Effector memory CD8-positive, alpha-beta T cell (primary cell): ENCODE data around the gene GABRB1.

Source experiments
- ATAC-seq: fragments of 150-1000 bp; cut with Tn5 transposase; replicated peaks from 2 replicates; pipeline ENCODE4 v1.10.0; 2021; ENCODE audit warnings: mild to moderate bottlenecking, moderate library complexity
- DNase-seq, 3 experiments: peaks; one replicate each; pipeline ENCODE4 v3.0.0; 2021
- H3K27ac Mint-ChIP-seq, 2 donors: one replicate each; pipeline ENCODE4 v1.8.0; 2022; ENCODE audit warnings: mild to moderate bottlenecking in 2 of 2, mixed read lengths in 2 of 2, moderate library complexity in 2 of 2
- H3K27me3 Mint-ChIP-seq, 2 donors: one replicate each; pipeline ENCODE4 v1.8.0; 2022; ENCODE audit warnings: mixed read lengths in 2 of 2
- H3K36me3 Mint-ChIP-seq: one replicate; pipeline ENCODE4 v1.8.0; 2022; ENCODE audit warnings: mild to moderate bottlenecking, moderate library complexity, mixed read lengths; ENCODE audit not compliant: insufficient read depth
- H3K4me1 Mint-ChIP-seq, 2 donors: one replicate each; pipeline ENCODE4 v1.8.0; 2022; ENCODE audit warnings: low read depth in 2 of 2, mixed read lengths in 2 of 2
- H3K4me3 Mint-ChIP-seq, 2 donors: one replicate each; pipeline ENCODE4 v1.8.0; 2022; ENCODE audit warnings: mild to moderate bottlenecking in 2 of 2, mixed read lengths in 2 of 2, moderate library complexity in 2 of 2
- H3K9me3 Mint-ChIP-seq, 2 donors: one replicate each; pipeline ENCODE4 v1.8.0; 2022; ENCODE audit warnings: mixed read lengths in 2 of 2

Gene GABRB1

DNA sequence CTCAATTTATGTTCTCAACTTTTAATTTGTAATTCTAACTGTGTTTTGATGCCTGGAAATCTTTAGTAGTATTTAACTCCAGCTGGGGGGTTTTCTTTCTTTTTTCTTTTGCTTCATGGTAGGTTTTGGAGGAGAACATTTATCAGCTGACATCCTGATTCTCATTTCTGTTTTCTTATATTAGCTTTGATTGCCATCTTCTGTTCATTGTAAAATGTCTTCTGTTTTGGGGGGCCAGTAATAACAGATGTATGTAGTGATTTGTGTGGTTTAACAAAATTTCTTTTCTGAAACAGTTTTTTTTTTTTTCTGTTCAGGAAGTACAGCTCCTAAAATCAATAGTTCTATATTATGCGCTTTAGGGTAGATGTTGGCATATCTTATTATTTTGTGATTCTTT is 182.2 kb downstream of the GABRB1 start:
- ATAC-seq (no peak), DNase-seq (no peak)
- Mint-ChIP-seq H3K27me3 (peaks cover 7 to 10% of the 10 kb centered on the region in 2 donors), H3K4me3 (no peak overlapping the region), H3K4me1 (no peaks in the 10 kb centered on the region), H3K27ac (no peak overlapping the region), H3K9me3 (no peaks in the 10 kb centered on the region), H3K36me3 (no peaks in the 10 kb centered on the region)

DNA sequence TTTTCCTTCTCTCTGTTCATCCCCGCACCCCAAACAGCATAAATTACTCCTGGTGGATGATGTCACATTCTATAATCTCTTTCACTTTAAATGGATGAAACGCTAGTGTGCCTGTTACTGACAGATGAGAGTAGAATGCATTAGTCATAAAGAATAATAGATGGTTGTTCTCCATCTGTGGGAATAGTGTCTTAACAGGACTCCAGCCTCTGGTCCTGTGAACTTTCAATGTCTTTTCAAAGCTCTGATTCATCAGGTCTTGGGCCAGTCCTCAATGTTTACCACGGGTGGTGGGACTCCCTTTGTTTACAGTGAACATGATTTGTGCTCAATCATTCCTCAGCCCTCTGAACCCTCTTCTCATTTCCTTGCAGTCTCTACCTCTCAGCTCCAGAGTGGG is 182.6 kb downstream of the GABRB1 start:
- no peak for DNase-seq
- Mint-ChIP-seq H3K9me3 (no peaks in the 10 kb centered on the region), H3K36me3 (no peaks in the 10 kb centered on the region)

GRCh38 chr4:47215759-47216158 is 184.4 kb downstream of the GABRB1 start:
- ATAC-seq (no peak), DNase-seq (no peak)
- H3K4me3 Mint-ChIP-seq, result no peak overlapping the region
- no peaks in the 10 kb centered on the region for H3K4me1 Mint-ChIP-seq
- peaks cover 17 to 23% of the 10 kb centered on the region in 2 donors for H3K27me3 Mint-ChIP-seq
- H3K27ac Mint-ChIP-seq, result no peak overlapping the region
- H3K36me3 Mint-ChIP-seq, result no peaks in the 10 kb centered on the region
- H3K9me3 Mint-ChIP-seq, result no peaks in the 10 kb centered on the region

More for the DNA sequence above, 182.6 kb downstream of the GABRB1 start:
- Mint-ChIP-seq H3K4me1 (no peaks in the 10 kb centered on the region), H3K27me3 (peaks cover 7 to 11% of the 10 kb centered on the region in 2 donors), H3K4me3 (no peak overlapping the region), H3K27ac (no peak overlapping the region)
- ATAC-seq, result no peak

DNA sequence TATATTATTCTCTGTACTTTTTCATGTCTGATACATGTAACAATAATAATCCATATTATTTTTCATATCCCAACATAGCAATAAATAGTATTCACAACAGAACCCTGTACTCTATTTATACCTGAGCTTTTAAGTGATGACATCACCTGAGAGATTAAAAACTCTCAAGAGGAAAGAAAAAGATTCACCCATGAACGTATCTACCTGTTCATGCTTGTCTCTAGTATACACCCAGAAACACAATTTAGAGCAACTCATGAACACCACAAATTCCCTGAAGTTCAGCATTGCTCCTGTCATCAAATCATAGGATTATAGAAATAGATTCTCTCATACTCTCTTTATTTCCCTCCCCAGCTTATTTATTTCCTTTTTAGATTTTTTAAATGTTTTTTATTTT is 185.9 kb downstream of the GABRB1 start:
- Mint-ChIP-seq H3K4me1 (no peaks in the 10 kb centered on the region), H3K27ac (no peak overlapping the region), H3K27me3 (peaks cover 15 to 28% of the 10 kb centered on the region in 2 donors), H3K9me3 (no peaks in the 10 kb centered on the region), H3K4me3 (no peak overlapping the region), H3K36me3 (no peaks in the 10 kb centered on the region)
- DNase-seq (no peak), ATAC-seq (no peak)

DNA sequence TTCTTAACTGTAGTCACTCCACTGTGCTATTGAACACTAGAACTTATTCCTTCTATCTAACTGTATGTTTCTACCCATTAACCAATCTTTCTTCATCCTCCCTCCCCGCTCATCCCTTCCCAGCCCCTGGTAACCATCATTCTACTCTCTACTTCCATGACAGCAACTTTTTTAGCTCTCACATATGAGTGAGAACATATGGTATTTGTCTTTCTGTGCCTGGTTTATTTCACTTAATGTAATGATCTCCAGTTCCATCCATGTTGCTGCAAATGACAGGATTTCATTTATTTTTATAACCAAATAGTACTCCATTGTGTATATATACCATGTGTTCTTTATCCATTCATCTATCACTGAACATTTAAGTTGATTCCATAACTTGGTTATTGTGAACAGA is 186.5 kb downstream of the GABRB1 start:
- no peak for ATAC-seq
- Mint-ChIP-seq H3K9me3 (no peaks in the 10 kb centered on the region), H3K4me1 (no peaks in the 10 kb centered on the region), H3K4me3 (no peak overlapping the region), H3K36me3 (no peaks in the 10 kb centered on the region), H3K27me3 (peaks cover 15 to 28% of the 10 kb centered on the region in 2 donors), H3K27ac (no peak overlapping the region)
- no peak for DNase-seq

DNA sequence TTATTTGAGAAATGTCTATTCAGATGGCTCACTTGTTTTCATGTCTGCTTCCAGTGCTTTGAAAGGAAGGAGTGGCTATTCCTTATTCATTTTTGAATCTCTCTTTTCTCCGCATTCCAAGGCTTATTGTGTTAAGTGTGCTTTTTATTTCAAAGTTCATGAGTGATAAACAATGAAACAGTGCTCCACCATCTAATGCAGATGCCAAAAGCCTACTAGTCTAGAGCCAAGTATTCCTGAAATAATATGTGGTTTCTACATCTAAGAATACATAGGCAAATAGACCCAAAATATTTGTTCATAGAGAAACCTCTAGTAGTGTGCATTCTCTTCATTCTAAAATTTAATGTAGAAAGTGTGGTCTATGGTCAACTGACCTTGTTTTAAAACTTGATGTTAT is 187.3 kb downstream of the GABRB1 start:
- H3K4me3 Mint-ChIP-seq, result no peak overlapping the region
- no peaks in the 10 kb centered on the region for H3K36me3 Mint-ChIP-seq
- H3K27me3 Mint-ChIP-seq, result peaks cover 15 to 28% of the 10 kb centered on the region in 2 donors
- no peaks in the 10 kb centered on the region for H3K9me3 Mint-ChIP-seq
- no peak overlapping the region for H3K27ac Mint-ChIP-seq
- no peaks in the 10 kb centered on the region for H3K4me1 Mint-ChIP-seq
- DNase-seq, result no peak
- no peak for ATAC-seq

DNA sequence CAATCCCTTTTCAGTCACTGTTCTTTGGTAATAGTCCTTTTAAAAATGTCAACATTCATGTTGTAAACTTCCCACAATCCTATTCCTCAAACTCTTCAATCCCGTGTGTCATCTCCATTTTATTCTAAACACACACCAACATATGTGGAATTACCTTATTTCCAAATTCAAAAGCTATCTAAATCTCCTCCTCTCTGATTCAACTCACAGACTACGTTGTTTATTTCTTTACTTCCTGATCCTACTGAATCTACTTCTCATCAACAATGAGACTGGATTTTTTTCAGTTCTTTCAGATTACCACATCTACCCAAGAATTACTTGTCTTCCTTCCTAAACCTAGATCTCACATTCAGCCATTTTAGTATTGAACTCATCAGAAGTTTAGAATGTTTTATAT is 188.2 kb downstream of the GABRB1 start:
- DNase-seq, result no peak
- ATAC-seq, result no peak
- Mint-ChIP-seq H3K27me3 (peaks cover 15 to 28% of the 10 kb centered on the region in 2 donors), H3K9me3 (no peaks in the 10 kb centered on the region), H3K36me3 (no peaks in the 10 kb centered on the region), H3K4me3 (no peak overlapping the region), H3K4me1 (no peaks in the 10 kb centered on the region), H3K27ac (no peak overlapping the region)

DNA sequence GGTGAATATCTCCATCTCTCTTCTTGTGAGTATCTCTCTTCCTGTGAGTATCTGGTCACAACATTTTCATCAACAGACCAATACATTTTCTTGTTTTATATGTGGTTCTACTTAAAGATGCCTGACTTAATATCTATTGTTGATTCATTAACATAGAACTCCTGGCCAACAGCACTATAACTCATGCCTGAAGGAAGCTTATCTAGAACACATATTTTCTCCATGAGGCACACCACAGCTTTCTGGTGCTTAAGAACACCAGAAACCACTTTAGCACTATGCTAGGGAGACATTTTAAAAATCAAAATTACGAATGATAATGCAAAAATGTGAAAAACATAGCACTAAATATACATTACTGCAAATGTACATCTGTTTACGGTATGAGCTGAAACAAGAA is 190.4 kb downstream of the GABRB1 start:
- Mint-ChIP-seq H3K9me3 (no peaks in the 10 kb centered on the region), H3K36me3 (no peaks in the 10 kb centered on the region), H3K4me3 (no peak overlapping the region), H3K27ac (no peak overlapping the region), H3K27me3 (peaks cover 15 to 28% of the 10 kb centered on the region in 2 donors), H3K4me1 (no peaks in the 10 kb centered on the region)
- ATAC-seq, result no peak
- no peak for DNase-seq

GRCh38 chr4:47222276-47222675 is 190.9 kb downstream of the GABRB1 start:
- no peak overlapping the region for H3K4me3 Mint-ChIP-seq
- no peaks in the 10 kb centered on the region for H3K4me1 Mint-ChIP-seq

GRCh38 chr4:47224361-47224760 is 193.0 kb downstream of the GABRB1 start:
- Mint-ChIP-seq H3K27ac (no peak overlapping the region), H3K36me3 (no peaks in the 10 kb centered on the region), H3K9me3 (no peaks in the 10 kb centered on the region), H3K4me1 (no peaks in the 10 kb centered on the region), H3K4me3 (no peak overlapping the region), H3K27me3 (peaks cover 15 to 17% of the 10 kb centered on the region in 2 donors)
- DNase-seq (no peak), ATAC-seq (no peak)

More at GRCh38 chr4:47222276-47222675, 190.9 kb downstream of the GABRB1 start:
- DNase-seq, result no peak
- ATAC-seq, result no peak
- no peaks in the 10 kb centered on the region for H3K9me3 Mint-ChIP-seq
- no peaks in the 10 kb centered on the region for H3K36me3 Mint-ChIP-seq
- H3K27me3 Mint-ChIP-seq, result peaks cover 15 to 28% of the 10 kb centered on the region in 2 donors
- no peak overlapping the region for H3K27ac Mint-ChIP-seq

DNA sequence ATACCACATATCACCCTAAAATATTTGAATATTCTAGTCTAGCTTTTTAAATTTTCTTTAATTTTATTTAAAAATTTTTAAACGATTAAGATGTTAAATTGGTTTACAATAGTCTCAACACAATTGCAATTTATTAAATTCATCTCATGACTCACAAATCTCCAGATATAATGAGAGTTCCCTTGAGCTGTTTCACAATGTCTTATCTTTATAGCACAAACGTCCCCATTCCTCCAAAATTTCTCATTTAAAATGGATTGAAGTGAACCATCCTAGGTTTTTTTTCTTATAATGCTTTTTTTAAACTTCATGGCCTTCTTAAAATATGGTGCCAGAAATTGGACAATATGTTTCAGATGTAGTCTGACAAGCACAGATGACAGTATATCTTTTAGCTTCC is 204.4 kb downstream of the GABRB1 start:
- peaks cover 9 to 12% of the 10 kb centered on the region in 2 donors for H3K27me3 Mint-ChIP-seq
- no peak overlapping the region for H3K27ac Mint-ChIP-seq
- no peak for DNase-seq

GRCh38 chr4:47238667-47239066 is 207.3 kb downstream of the GABRB1 start:
- no peak for DNase-seq
- Mint-ChIP-seq H3K27me3 (peaks cover 9 to 12% of the 10 kb centered on the region in 2 donors), H3K36me3 (no peaks in the 10 kb centered on the region)

More for the DNA sequence above, 204.4 kb downstream of the GABRB1 start:
- H3K4me1 Mint-ChIP-seq, result no peaks in the 10 kb centered on the region
- no peak overlapping the region for H3K4me3 Mint-ChIP-seq
- no peaks in the 10 kb centered on the region for H3K9me3 Mint-ChIP-seq
- no peaks in the 10 kb centered on the region for H3K36me3 Mint-ChIP-seq
- no peak for ATAC-seq

GRCh38 chr4:47239649-47240048 is 208.3 kb downstream of the GABRB1 start:
- no peak overlapping the region for H3K27ac Mint-ChIP-seq
- peaks cover 6 to 12% of the 10 kb centered on the region in 2 donors for H3K27me3 Mint-ChIP-seq
- peaks cover 0 to 2% of the 10 kb centered on the region in 2 donors for H3K9me3 Mint-ChIP-seq
- no peak for ATAC-seq
- H3K36me3 Mint-ChIP-seq, result no peaks in the 10 kb centered on the region
- DNase-seq, result no peak
- no peaks in the 10 kb centered on the region for H3K4me1 Mint-ChIP-seq
- H3K4me3 Mint-ChIP-seq, result no peak overlapping the region

More at GRCh38 chr4:47238667-47239066, 207.3 kb downstream of the GABRB1 start:
- Mint-ChIP-seq H3K9me3 (no peaks in the 10 kb centered on the region), H3K4me1 (no peaks in the 10 kb centered on the region), H3K4me3 (no peak overlapping the region), H3K27ac (no peak overlapping the region)
- no peak for ATAC-seq

- H3K4me3 Mint-ChIP-seq, result no peak overlapping the region
- no peak overlapping the region for H3K27ac Mint-ChIP-seq
- H3K9me3 Mint-ChIP-seq, result no peaks in the 10 kb centered on the region
- no peaks in the 10 kb centered on the region for H3K4me1 Mint-ChIP-seq
- no peaks in the 10 kb centered on the region for H3K36me3 Mint-ChIP-seq
- no peak for ATAC-seq
- DNase-seq, result no peak
- peaks cover 10 to 22% of the 10 kb centered on the region in 2 donors for H3K27me3 Mint-ChIP-seq
These were observed 220.2 kb downstream of the GABRB1 start for GRCh38 chr4:47251348-47252135.
